ENCODE measurements around the gene UBE2I.

- no peak for TF ChIP-seq CTCF (IDR thresholded peaks at IDR 0.05)
- TF ChIP-seq POLR2A (IDR thresholded peaks at IDR 0.05), result no peak
Observed at GRCh38 chr16:1346422-1347285, 37.2 kb downstream of the UBE2I start.

Measured in prostate gland (tissue), 2 donors.